Stomach (tissue), 4 donors: ENCODE measurements around the gene CLMP.

ENCODE experiments used
- CTCF ChIP-seq, 7 experiments: fragments of 450-650 bp in 4 of 7; fragments of 200-600 bp in 3 of 7; sonication (generic) in 3 of 7; IDR thresholded peaks; one replicate each; pipeline ENCODE4 v1.5.1; 2016 to 2019; ENCODE audit warnings: antibody characterized with exemption in 7 of 7, control low read depth in 2 of 7, mild to moderate bottlenecking in 1 of 7
- EP300 ChIP-seq: sonication (generic); formaldehyde crosslinking; IDR thresholded peaks from one replicate; pipeline ENCODE4 v1.6.1; 2017; ENCODE audit warnings: antibody characterized with exemption
- POLR2A ChIP-seq, 4 donors: fragments of 450-650 bp; IDR thresholded peaks; one replicate each; pipeline ENCODE4 v1.6.1; 2016; ENCODE audit warnings: antibody characterized with exemption in 4 of 4, control low read depth in 2 of 4, mild to moderate bottlenecking in 1 of 4, moderate library complexity in 1 of 4
- POLR2AphosphoS5 ChIP-seq, 3 donors: sonication (generic); formaldehyde crosslinking; IDR thresholded peaks; one replicate each; pipeline ENCODE4 v1.6.1; 2016; ENCODE audit warnings: antibody characterized with exemption in 3 of 3

- TF ChIP-seq CTCF (IDR thresholded peaks at IDR 0.05) (no peak), EP300 (no peak), POLR2A (IDR thresholded peaks at IDR 0.05) (no peak), POLR2AphosphoS5 (IDR thresholded peaks at IDR 0.05) (no peak)
Observed at GRCh38 chr11:123129920-123130319, 65.1 kb downstream of the CLMP start.
